ENCODE measurements around the gene CNTN5.
"Not testable (repeated sequence)": the region's sequence is repeated elsewhere in the genome, so short reads cannot be mapped to it uniquely, and the experiment has no call there.

Gene CNTN5

GRCh38 chr11:99020352-99021225 lies at the start of gene CNTN5:
Gene CNTN5, plus strand, starts transcription at chr11:99020949.
- peak in 33 of 51 donors; percentile 6 to 67 (median 43) for DNase-seq

- DNase-seq = no peak
Measured at GRCh38 chr11:98979205-98979604, 41.5 kb upstream of the CNTN5 start.

- DNase-seq = peak in 1 of 51 donors; percentile 17
Measured at GRCh38 chr11:99015634-99016454, 4.9 kb upstream of the CNTN5 start.

GRCh38 chr11:99019696-99020095 lies 1.1 kb upstream of the CNTN5 start:
- DNase-seq = peak in 2 of 51 donors; percentile 2 to 29

GRCh38 chr11:99037057-99037456 lies 16.3 kb downstream of the CNTN5 start:
- no peak for DNase-seq

- DNase-seq = no peak
Measured at GRCh38 chr11:99063331-99063730, 42.6 kb downstream of the CNTN5 start.

GRCh38 chr11:99065121-99065520 lies 44.4 kb downstream of the CNTN5 start:
- no peak for DNase-seq

GRCh38 chr11:99066618-99067317 lies 46.0 kb downstream of the CNTN5 start:
- DNase-seq = no peak

GRCh38 chr11:99068832-99069231 lies 48.1 kb downstream of the CNTN5 start:
- DNase-seq = no peak

- peak in 9 of 51 donors; percentile 3 to 43 (median 9) for DNase-seq
Measured at GRCh38 chr11:99069856-99070444, 49.2 kb downstream of the CNTN5 start.

- DNase-seq = no peak
Measured at GRCh38 chr11:99079576-99079975, 58.8 kb downstream of the CNTN5 start.

GRCh38 chr11:99080154-99080553 lies 59.4 kb downstream of the CNTN5 start:
- DNase-seq = no peak

- no peak for DNase-seq
Measured at GRCh38 chr11:99098258-99098657, 77.5 kb downstream of the CNTN5 start.

GRCh38 chr11:99098751-99099150 lies 78.0 kb downstream of the CNTN5 start:
- DNase-seq = no peak

- no peak for DNase-seq
Measured at GRCh38 chr11:99117603-99118002, 96.9 kb downstream of the CNTN5 start.

- DNase-seq = not testable (repeated sequence)
Measured at GRCh38 chr11:99133862-99134261, 113.1 kb downstream of the CNTN5 start.

- no peak for DNase-seq
Measured at GRCh38 chr11:99135508-99135907, 114.8 kb downstream of the CNTN5 start.

- DNase-seq = no peak
Measured at GRCh38 chr11:99142237-99142636, 121.5 kb downstream of the CNTN5 start.

GRCh38 chr11:99148352-99148751 lies 127.6 kb downstream of the CNTN5 start:
- no peak for DNase-seq

- DNase-seq = no peak
Measured at GRCh38 chr11:99154277-99154676, 133.5 kb downstream of the CNTN5 start.

GRCh38 chr11:99160447-99160846 lies 139.7 kb downstream of the CNTN5 start:
- no peak for DNase-seq

All from hypothalamus (tissue), 51 donors.